Medulla oblongata (tissue), 1 donor: ENCODE results near the gene HS6ST1.
A peak's percentile ranks its signal among the peaks of the same experiment; 100 is the strongest.

Source experiments
- DNase-seq: peaks from one replicate; pipeline ENCODE4 v3.0.0-alpha.2; 2015; ENCODE audit errors: extremely low spot score

Gene HS6ST1

GRCh38 chr2:128318776-128319464 lies at the start of gene HS6ST1:
HS6ST1 (minus strand) TSS chr2:128318868; CDS start chr2:128318563, 305 bp downstream.
- peak; percentile 86 for DNase-seq

- no peak for DNase-seq
Observed at GRCh38 chr2:128367601-128368359, 49.1 kb upstream of the HS6ST1 start.

GRCh38 chr2:128366713-128367511 lies 48.2 kb upstream of the HS6ST1 start:
- no peak for DNase-seq

- no peak for DNase-seq
Observed at GRCh38 chr2:128365217-128365905, 46.7 kb upstream of the HS6ST1 start.

GRCh38 chr2:128364441-128364911 lies 45.8 kb upstream of the HS6ST1 start:
- DNase-seq, result no peak

- no peak for DNase-seq
Observed at GRCh38 chr2:128363934-128364361, 45.3 kb upstream of the HS6ST1 start.

- no peak for DNase-seq
Observed at GRCh38 chr2:128362889-128363228, 44.2 kb upstream of the HS6ST1 start.

- DNase-seq, result no peak
Observed at GRCh38 chr2:128362176-128362888, 43.7 kb upstream of the HS6ST1 start.

GRCh38 chr2:128361376-128362131 lies 42.9 kb upstream of the HS6ST1 start:
- no peak for DNase-seq

- DNase-seq, result no peak
Observed at GRCh38 chr2:128360711-128361110, 42.0 kb upstream of the HS6ST1 start.

- DNase-seq, result no peak
Observed at GRCh38 chr2:128359841-128360240, 41.2 kb upstream of the HS6ST1 start.

- no peak for DNase-seq
Observed at GRCh38 chr2:128358941-128359731, 40.5 kb upstream of the HS6ST1 start.

- DNase-seq, result no peak
Observed at GRCh38 chr2:128357506-128358370, 39.1 kb upstream of the HS6ST1 start.

GRCh38 chr2:128356127-128356526 lies 37.5 kb upstream of the HS6ST1 start:
- no peak for DNase-seq

- no peak for DNase-seq
Observed at GRCh38 chr2:128354726-128355470, 36.2 kb upstream of the HS6ST1 start.

GRCh38 chr2:128354161-128354560 lies 35.5 kb upstream of the HS6ST1 start:
- no peak for DNase-seq

- DNase-seq, result no peak
Observed at GRCh38 chr2:128350736-128351135, 32.1 kb upstream of the HS6ST1 start.

GRCh38 chr2:128348701-128349100 lies 30.0 kb upstream of the HS6ST1 start:
- DNase-seq, result no peak
